Thoracic aorta (tissue), 2 donors: ENCODE measurements around the gene EFHD1. TPM values are rescaled to one million over a fixed set of nuclear protein-coding genes. Genes with fewer than 3 reads are reported as not detected.
"Not testable (repeated sequence)": the region's sequence is repeated elsewhere in the genome, so short reads cannot be mapped to it uniquely, and the experiment has no call there.

Source experiments
- ATAC-seq: fragments of 150-250 bp; one replicate; pipeline ENCODE4 v1.8.0; 2017; ENCODE audit warnings: low read depth; ENCODE audit not compliant: insufficient number of reproducible peaks, low FRiP score
- DNase-seq: peaks from one replicate; pipeline ENCODE4 v3.0.0-alpha.2; 2020; ENCODE audit warnings: low spot score
- H3K27ac ChIP-seq, 2 donors: fragments of 200-600 bp; sonication (generic); 1 replicate in 1 of 2; 2 replicates in 1 of 2; pipeline ENCODE4 v1.5.1; 2016; ENCODE audit warnings: mild to moderate bottlenecking in 2 of 2, moderate library complexity in 2 of 2
- H3K27me3 ChIP-seq: fragments of 200-600 bp; sonication (generic); replicated peaks from 2 replicates; pipeline ENCODE4 v1.6.0; 2016; ENCODE audit warnings: mild to moderate bottlenecking; ENCODE audit not compliant: insufficient read depth
- H3K36me3 ChIP-seq: fragments of 200-600 bp; sonication (generic); one replicate; pipeline ENCODE4 v1.5.1; 2016
- H3K4me1 ChIP-seq, 2 donors: fragments of 200-600 bp; sonication (generic); 1 replicate in 1 of 2; 2 replicates in 1 of 2; pipeline versions ENCODE4 v1.5.1 to v1.6.0; 2016; ENCODE audit warnings: low read depth in 2 of 2, mild to moderate bottlenecking in 1 of 2; ENCODE audit not compliant: control insufficient read depth in 1 of 2
- H3K4me3 ChIP-seq: fragments of 200-600 bp; sonication (generic); 2 replicates; pipeline ENCODE4 v1.5.1; 2016; ENCODE audit warnings: mild to moderate bottlenecking
- H3K9me3 ChIP-seq: fragments of 200-600 bp; sonication (generic); 2 replicates; pipeline ENCODE4 v1.5.1; 2016
- CTCF ChIP-seq: fragments of 200-600 bp; sonication (generic); IDR thresholded peaks from one replicate; pipeline ENCODE4 v1.5.1; 2019; ENCODE audit warnings: antibody characterized with exemption
- total RNA-seq, 2 donors: library from RNA; depleted of rRNA; stranded (reverse); fragments of >200 nt; gene quantifications; one replicate each; pipeline versions ENCODE4 v1.1.0 to v1.2.3, GENCODE V29; 2016

EFHD1 gene
- total RNA-seq, 2 donors from 2014 or later: 111 to 211 TPM

GRCh38 chr2:232683368-232683767 lies 50.0 kb downstream of the EFHD1 start:
- ATAC-seq: no peak
- DNase-seq: no peak
- Histone ChIP-seq H3K4me3 (no peak overlapping the region), H3K36me3 (peaks cover 34% of the 10 kb centered on the region), H3K27me3 (no peaks in the 10 kb centered on the region), H3K4me1 (no peaks in the 10 kb centered on the region), H3K9me3 (no peaks in the 10 kb centered on the region), H3K27ac (no peak overlapping the region)
- TF ChIP-seq CTCF: no peak

DNA sequence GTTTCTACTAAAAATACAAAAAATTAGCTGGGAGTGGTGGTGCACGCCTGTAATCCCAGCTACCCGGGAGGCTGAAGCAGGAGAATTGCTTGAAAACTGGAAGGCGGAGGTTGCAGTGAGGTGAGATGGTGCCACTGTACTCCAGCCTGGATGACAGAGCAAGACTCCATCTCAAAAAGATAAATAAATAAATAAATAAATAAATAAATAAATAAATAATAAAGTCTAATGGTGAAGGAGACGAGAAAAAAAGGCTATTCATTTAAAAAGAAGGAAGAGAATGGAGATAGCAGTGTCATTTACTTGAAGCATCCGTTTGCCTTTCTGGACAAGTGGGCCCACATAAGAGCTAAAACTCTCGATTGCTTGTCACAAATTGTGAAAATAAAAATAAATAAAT lies 52.0 kb downstream of the EFHD1 start:
- not testable (repeated sequence) for H3K9me3 ChIP-seq, ATAC-seq, DNase-seq, H3K27me3 ChIP-seq, H3K4me1 ChIP-seq, H3K4me3 ChIP-seq, H3K27ac ChIP-seq
- H3K36me3 ChIP-seq: peaks cover 20% of the 10 kb centered on the region

DNA sequence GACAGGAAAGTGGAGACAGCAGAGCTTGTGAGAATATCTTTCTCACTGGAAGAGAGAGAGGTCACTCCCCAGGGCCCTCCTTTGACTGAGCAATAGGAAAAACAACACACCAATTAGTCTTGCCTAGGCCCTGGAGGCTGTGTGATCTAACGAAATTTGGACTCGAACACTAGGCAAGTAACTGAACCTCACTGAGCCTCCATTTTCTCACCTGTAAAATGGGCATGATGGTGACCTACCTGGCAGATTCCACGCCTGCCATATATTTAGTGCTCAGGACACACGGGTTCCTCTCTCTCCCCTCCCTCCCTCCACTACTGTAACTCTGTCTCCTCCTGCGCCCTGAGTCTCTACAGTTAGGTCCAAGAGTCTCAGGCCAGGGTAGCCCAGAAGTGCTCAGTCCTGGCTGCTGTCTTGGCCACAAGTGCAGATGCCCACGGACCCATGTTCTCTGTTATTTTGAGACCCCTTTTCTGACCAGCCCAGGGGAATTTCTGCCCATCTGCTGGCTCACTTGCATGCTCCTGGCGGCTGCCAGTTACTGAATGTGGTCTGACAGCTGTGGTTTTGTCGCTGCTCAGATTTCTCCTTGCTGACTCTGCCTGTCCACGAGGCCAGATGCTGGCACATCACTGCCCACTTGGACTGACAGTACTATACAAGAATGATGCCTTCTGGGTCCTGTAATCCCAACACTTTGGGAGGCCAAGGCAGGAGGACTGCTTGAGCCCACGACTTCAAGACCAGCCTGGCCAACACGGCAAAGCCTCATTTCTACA lies 54.2 kb downstream of the EFHD1 start:
- ATAC-seq: no peak
- no peak for TF ChIP-seq CTCF
- no peak overlapping the region for H3K4me3 ChIP-seq

DNA sequence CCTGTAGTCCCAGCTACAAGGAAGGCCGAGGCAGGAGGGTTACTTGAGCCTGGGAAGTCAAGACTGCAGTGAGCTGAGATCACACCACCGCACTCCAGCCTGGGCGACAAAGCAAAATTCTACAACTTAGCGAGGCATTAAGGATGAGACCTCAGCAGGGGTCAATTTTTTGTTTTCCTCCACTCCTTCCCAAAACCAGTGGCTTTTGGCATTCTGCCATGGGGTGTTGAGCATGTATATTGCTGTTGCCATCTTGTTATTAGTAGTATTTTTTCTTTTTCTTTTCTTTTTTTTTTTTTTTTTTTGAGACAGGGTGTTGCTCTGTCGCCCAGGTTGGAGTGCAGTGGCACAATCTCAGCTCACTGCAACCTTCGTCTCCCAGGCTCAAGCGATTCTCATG lies 54.8 kb downstream of the EFHD1 start:
- Histone ChIP-seq H3K4me1 (no peaks in the 10 kb centered on the region), H3K27ac (no peak overlapping the region), H3K9me3 (no peaks in the 10 kb centered on the region), H3K27me3 (no peaks in the 10 kb centered on the region), H3K36me3 (no peaks in the 10 kb centered on the region), H3K4me3 (no peak overlapping the region)
- ATAC-seq: no peak
- no peak for TF ChIP-seq CTCF
- DNase-seq: no peak

More for the DNA sequence above, 54.2 kb downstream of the EFHD1 start:
- no peaks in the 10 kb centered on the region for H3K9me3 ChIP-seq
- no peaks in the 10 kb centered on the region for H3K27me3 ChIP-seq
- no peak overlapping the region for H3K27ac ChIP-seq
- H3K36me3 ChIP-seq: peaks cover 4% of the 10 kb centered on the region
- H3K4me1 ChIP-seq: no peaks in the 10 kb centered on the region
- DNase-seq: no peak

DNA sequence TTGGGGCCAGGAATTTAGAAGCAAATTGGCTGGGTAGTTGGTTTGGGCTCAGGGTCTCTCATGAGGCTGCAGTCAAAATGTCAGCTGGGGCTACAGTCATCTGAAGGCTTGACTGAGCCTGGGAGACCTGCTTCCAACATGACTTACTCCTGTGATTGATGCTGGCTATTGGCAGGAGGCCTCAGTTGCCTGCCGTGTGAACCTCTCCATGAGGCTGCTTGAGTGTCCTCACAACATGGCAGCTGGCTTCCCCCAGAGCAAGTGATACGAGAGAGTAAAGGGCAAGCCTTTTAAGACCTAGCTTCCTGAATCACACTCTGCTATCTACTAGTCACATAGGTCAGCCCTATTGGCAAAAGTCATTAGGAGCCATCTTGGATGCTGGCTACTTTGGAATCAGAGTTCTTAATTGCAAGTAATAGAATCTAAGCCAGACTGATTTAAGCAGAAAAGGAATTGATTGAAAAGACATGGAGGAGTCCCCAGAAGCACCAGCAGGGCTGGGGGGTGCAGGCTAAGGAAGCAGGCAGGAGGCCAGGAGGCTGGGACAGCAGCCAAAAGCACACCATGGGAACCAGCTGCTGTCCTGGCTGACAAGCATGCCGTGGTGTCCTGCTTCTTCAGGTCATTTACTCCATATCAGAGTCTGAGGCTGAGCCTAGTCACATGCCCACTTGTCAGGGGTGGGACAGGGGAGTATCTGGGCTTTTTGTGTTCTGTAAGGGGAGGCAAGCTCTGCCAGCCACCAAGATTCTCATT lies 55.9 kb downstream of the EFHD1 start:
- no peak for ATAC-seq
- DNase-seq: no peak
- Histone ChIP-seq H3K36me3 (no peaks in the 10 kb centered on the region), H3K9me3 (no peaks in the 10 kb centered on the region), H3K4me3 (no peak overlapping the region), H3K27me3 (no peaks in the 10 kb centered on the region), H3K4me1 (no peaks in the 10 kb centered on the region), H3K27ac (no peak overlapping the region)
- no peak for TF ChIP-seq CTCF

DNA sequence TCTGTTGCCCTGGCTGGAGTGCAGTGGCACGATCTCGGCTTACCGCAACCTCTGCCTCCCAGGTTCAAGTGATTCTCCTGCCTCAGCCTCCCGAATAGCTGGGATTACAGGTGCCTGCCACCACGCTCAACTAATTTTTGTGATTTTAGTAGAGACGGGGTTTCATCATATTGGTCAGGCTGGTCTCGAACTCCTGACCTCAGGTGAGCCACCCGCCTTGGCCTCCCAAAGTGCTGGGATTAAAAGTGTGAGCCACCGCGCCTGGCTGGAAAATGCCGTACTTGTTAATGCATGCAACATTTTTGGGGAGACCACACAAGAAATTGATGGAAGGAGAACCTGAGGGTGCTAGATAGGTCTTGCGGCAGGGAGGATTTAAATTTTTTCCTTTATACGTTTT lies 57.7 kb downstream of the EFHD1 start:
- not testable (repeated sequence) for ATAC-seq, H3K4me1 ChIP-seq, H3K36me3 ChIP-seq, H3K27ac ChIP-seq, DNase-seq, H3K27me3 ChIP-seq, H3K4me3 ChIP-seq, H3K9me3 ChIP-seq
